Stimulated activated CD4-positive, alpha-beta T cell treated with anti-CD3 and anti-CD28 coated beads, Interleukin-1b, Interleukin-23, amount 100 ng/mL, for 4 hours (primary cell): ENCODE data around the gene OPCML.

Source experiments
- DNase-seq, 2 donors: peaks; one replicate each; pipeline ENCODE4 v3.0.0-alpha.2; 2020; ENCODE audit warnings: low read depth in 2 of 2

The OPCML gene

GRCh38 chr11:133180201-133180600 is 352.1 kb downstream of the OPCML start:
- no peak for DNase-seq

- DNase-seq, result no peak
Measured at GRCh38 chr11:133176748-133177147, 355.6 kb downstream of the OPCML start.

- no peak for DNase-seq
Measured at GRCh38 chr11:133175103-133175502, 357.2 kb downstream of the OPCML start.

- no peak for DNase-seq
Measured at GRCh38 chr11:133173810-133174412, 358.4 kb downstream of the OPCML start.

DNA sequence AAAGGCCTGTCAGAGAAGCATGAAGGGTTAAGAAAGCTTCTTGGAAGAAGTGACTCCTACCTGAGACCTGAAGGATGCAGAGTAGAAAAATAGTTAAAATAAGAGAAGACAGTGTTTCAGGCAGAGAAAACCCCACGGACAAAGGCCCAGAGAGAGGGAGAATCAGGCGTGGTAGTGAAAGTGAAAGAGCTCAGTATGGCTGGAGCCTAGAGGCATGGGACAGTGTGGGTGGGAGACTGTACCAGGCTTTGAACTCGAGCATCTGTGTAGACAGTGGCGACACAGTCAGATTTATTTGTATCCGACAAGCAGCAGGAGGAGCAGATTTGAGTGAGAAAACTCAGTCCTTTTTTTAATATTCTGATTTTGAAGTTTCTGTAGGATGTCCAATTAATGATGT is 360.0 kb downstream of the OPCML start:
- DNase-seq, result no peak

DNA sequence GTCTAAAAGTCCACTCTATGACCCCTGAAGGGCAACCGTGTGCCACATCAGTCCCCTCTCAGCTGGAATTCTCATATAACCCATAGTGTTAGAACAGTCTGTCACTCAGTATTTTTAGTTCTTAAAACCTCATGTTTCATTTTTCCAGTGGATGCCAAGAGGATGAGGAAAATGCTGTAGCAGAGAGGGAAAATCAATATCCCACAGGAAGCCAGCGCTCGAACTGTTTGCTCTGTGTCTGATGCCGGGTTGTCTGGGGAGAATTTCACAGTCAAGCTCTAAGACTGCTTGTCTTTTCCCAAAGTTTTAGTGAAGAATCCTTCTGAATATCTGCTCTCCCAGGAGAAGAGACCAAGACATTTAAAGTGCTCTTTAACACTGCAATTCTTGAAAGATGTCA is 360.9 kb downstream of the OPCML start:
- DNase-seq, result no peak

DNA sequence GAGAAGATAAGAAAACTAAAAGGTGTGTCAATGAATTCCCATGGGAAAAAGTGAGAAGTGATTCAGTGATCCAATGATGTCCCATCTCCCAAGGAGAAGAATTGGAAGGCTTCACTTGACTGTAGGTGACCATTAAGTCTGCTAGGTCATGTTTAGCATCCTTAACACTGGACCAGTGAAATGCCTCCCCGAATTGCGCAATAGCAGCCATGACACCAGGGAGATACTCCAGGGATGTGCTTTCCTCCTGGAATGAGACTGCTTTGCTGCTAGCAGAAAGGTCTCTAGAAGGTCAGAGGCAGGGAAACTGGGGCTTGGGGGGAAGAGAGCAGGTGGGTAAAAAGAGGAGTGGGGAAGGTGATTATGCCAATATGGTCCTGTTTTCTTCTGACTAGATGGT is 364.3 kb downstream of the OPCML start:
- DNase-seq, result no peak

GRCh38 chr11:133166662-133167061 is 365.6 kb downstream of the OPCML start:
- DNase-seq, result no peak

- no peak for DNase-seq
Measured at GRCh38 chr11:133164986-133165385, 367.3 kb downstream of the OPCML start.

GRCh38 chr11:133163463-133164419 is 368.6 kb downstream of the OPCML start:
- no peak for DNase-seq

- DNase-seq, result no peak
Measured at GRCh38 chr11:133162227-133162626, 370.1 kb downstream of the OPCML start.

DNA sequence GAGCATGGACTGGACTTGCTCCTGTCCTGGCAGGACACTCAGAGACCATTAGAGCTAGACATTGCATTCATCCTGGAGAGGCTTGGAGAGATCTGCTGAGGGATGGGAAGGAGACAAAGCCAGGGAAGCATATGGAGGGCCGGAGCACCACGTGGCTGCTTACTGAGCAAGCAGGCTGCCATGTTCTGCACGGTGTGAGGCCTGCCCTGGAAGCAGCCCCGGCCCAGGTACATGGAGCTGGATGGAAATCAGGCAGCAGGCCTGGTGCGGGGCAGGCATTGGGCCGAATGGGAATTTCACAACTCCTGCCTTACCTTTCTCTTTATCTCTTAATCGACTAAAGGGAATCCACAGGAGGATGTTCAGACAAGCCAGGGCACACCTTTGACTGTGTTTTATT is 371.5 kb downstream of the OPCML start:
- no peak for DNase-seq

GRCh38 chr11:133156986-133157745 is 375.1 kb downstream of the OPCML start:
- DNase-seq, result no peak

DNA sequence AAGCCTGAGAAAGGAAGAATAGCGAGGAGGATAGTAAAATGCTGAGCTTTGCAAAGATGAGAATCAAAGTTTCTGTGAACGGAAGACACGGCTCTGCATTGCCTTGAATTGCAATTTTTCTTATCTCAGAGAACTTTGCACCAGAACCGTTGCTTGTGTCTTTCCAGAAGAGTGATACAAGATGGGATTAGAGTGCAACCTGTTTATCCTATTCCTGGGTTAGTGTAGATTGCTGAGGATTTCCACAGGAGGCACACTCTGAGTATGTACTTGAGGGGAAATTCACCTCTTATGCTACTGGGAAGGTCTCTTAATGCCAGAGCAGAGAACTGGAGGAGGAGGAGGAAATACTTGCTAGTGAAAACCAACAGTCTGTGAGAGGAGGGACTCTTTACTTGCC is 377.5 kb downstream of the OPCML start:
- DNase-seq, result no peak

DNA sequence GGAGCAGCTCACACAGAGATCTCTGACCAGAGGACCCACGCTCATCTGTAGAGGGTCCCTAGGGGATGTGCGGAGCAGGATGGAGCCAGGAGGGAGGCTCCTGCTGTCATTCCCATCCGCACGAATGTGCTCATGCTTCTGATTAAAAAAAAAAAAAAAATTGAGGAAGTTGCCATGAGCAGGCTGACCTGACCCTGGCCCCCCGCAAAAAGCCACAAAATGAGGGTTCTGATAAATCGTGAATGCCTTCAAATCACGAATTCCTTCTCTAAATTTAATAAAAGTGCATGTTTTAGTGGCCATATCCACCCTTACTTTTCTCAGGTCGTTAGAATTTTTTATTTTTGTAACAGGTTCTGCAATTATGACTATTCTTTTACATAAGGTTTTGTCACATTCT is 378.2 kb downstream of the OPCML start:
- DNase-seq, result no peak

GRCh38 chr11:133153031-133153430 is 379.3 kb downstream of the OPCML start:
- no peak for DNase-seq

- DNase-seq, result no peak
Measured at GRCh38 chr11:133149698-133150097, 382.6 kb downstream of the OPCML start.

- no peak for DNase-seq
Measured at GRCh38 chr11:133147625-133148024, 384.7 kb downstream of the OPCML start.

GRCh38 chr11:133146697-133147306 is 385.5 kb downstream of the OPCML start:
- no peak for DNase-seq

DNA sequence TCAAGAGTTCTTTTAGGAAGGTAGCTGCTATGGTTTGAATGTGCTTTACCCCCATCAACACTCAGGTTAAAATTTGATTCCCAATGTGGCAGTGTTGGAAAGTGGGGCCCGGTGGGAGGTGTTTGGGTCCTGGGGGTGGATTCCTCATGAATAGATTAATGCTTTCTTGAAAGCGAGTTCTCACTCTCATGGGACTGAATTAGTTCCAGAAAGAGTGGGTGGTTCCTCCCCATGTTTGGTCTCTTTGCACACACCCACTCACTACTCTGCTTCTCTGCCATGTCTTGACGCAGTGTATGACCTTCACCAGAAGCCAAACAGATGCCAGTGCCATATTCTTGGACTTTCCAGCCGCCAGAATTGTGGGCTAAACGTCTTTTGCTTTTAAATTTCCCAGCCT is 394.4 kb downstream of the OPCML start:
- no peak for DNase-seq

DNA sequence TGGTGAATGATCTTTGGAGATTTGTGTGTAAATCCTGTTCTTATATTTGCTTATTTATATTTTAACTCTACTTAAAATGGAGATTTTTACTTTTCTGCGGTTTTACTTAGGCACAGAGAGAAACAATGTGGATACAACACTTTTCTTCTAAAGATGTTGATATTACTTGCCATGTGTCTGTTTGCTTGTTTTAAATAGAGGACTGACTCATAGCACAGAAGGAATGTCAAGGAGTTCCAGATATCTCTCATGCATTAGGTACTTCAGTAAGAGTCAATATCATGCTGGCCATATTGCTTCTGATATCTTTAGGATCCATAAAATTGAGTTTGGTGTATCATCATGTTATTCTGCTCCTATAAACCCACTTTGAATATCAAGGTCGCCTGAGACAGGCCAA is 395.0 kb downstream of the OPCML start:
- no peak for DNase-seq

GRCh38 chr11:133136376-133136775 is 395.9 kb downstream of the OPCML start:
- no peak for DNase-seq
